ENCODE measurements around the gene HIVEP3.

DNA sequence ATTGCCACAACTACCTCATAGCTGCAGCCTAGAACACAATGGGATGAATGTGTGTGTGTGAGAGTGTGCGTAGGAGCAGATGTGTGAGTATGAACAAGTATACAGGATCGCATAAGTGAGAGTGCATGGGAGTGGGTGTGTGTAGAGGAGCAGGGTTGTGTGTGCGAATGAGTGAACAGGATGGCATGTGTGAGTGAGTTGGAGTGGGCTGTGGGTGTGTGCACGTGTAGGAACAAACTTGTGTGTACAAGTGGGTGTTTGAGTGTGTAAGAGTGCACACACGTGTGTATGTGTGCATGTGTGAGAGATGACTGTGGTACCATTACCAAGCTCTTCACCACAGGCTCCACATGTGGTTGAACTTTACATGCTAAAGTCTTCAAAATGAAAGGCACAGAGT, 258.8 kb downstream of the HIVEP3 start:
- TF ChIP-seq, protein P1, sequence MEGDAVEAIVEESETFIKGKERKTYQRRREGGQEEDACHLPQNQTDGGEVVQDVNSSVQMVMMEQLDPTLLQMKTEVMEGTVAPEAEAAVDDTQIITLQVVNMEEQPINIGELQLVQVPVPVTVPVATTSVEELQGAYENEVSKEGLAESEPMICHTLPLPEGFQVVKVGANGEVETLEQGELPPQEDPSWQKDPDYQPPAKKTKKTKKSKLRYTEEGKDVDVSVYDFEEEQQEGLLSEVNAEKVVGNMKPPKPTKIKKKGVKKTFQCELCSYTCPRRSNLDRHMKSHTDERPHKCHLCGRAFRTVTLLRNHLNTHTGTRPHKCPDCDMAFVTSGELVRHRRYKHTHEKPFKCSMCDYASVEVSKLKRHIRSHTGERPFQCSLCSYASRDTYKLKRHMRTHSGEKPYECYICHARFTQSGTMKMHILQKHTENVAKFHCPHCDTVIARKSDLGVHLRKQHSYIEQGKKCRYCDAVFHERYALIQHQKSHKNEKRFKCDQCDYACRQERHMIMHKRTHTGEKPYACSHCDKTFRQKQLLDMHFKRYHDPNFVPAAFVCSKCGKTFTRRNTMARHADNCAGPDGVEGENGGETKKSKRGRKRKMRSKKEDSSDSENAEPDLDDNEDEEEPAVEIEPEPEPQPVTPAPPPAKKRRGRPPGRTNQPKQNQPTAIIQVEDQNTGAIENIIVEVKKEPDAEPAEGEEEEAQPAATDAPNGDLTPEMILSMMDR (IDR thresholded peaks at IDR 0.05; ENCODE audit: low read depth, low read length): no peak
- TF ChIP-seq, protein P2, sequence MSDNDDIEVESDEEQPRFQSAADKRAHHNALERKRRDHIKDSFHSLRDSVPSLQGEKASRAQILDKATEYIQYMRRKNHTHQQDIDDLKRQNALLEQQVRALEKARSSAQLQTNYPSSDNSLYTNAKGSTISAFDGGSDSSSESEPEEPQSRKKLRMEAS (IDR thresholded peaks at IDR 0.05; ENCODE audit: low read depth, low read length): no peak
